Thyroid gland (tissue), 4 donors: Measurements from ENCODE around the gene AP2S1.

Experiments
- CTCF ChIP-seq, 6 experiments: fragments of 200-600 bp in 3 of 6; fragments of 450-650 bp in 3 of 6; sonication (generic) in 3 of 6; IDR thresholded peaks; one replicate each; pipeline ENCODE4 v1.5.1; 2016 to 2019; ENCODE audit warnings: antibody characterized with exemption in 6 of 6, mild to moderate bottlenecking in 2 of 6, inconsistent platforms in 1 of 6, moderate library complexity in 1 of 6
- POLR2A ChIP-seq, 2 donors: fragments of 450-650 bp; IDR thresholded peaks; one replicate each; pipeline ENCODE4 v1.6.1; 2017; ENCODE audit warnings: antibody characterized with exemption in 2 of 2, mild to moderate bottlenecking in 2 of 2, moderate library complexity in 1 of 2

GRCh38 chr19:46866407-46867136 lies 15.9 kb upstream of the AP2S1 start:
- no peak for TF ChIP-seq POLR2A (IDR thresholded peaks at IDR 0.05)
- no peak for TF ChIP-seq CTCF (IDR thresholded peaks at IDR 0.05)
